ENCODE data around the gene DGKD. TPM values are rescaled to one million over a fixed set of nuclear protein-coding genes. Genes with fewer than 3 reads are reported as not detected.

The DGKD gene
- total RNA-seq, 6 experiments from 2014 or later: 8.1 to 12.2 (median 10.3) TPM

DNA sequence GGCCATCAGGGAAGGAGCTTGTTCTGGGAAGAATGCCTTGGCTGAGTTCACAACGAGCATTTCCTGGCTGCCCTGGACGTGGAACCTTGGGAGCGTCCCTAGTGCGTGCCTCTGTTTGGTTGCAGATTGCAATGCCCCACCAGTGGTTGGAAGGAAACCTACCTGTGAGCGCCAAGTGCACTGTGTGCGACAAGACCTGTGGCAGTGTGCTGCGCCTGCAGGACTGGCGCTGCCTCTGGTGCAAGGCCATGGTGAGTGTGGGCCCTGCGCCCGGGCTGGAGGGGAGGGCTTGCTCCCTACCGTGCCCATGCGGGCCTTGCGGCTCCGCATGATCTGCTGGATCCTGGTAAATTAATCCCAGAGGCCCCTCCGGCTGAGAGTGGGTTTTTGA is 81.9 kb downstream of the DGKD start:
- DNase-seq: no peak
- Mint-ChIP-seq H3K9me3 (no peaks in the 10 kb centered on the region), H3K27ac (no peak overlapping the region), H3K36me3 (ENCODE audit: low read depth) (no peaks in the 10 kb centered on the region; the same call in 1 of the 2 replicates), H3K27me3 (ENCODE audit: insufficient read depth) (peaks cover 2% of the 10 kb centered on the region; the same call in 1 of the 2 replicates), H3K4me1 (ENCODE audit: low read depth) (peaks cover 15% of the 10 kb centered on the region), H3K4me3 (no peak overlapping the region)
- TF ChIP-seq, protein P1, sequence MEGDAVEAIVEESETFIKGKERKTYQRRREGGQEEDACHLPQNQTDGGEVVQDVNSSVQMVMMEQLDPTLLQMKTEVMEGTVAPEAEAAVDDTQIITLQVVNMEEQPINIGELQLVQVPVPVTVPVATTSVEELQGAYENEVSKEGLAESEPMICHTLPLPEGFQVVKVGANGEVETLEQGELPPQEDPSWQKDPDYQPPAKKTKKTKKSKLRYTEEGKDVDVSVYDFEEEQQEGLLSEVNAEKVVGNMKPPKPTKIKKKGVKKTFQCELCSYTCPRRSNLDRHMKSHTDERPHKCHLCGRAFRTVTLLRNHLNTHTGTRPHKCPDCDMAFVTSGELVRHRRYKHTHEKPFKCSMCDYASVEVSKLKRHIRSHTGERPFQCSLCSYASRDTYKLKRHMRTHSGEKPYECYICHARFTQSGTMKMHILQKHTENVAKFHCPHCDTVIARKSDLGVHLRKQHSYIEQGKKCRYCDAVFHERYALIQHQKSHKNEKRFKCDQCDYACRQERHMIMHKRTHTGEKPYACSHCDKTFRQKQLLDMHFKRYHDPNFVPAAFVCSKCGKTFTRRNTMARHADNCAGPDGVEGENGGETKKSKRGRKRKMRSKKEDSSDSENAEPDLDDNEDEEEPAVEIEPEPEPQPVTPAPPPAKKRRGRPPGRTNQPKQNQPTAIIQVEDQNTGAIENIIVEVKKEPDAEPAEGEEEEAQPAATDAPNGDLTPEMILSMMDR (IDR thresholded peaks at IDR 0.05): no peak

DNA sequence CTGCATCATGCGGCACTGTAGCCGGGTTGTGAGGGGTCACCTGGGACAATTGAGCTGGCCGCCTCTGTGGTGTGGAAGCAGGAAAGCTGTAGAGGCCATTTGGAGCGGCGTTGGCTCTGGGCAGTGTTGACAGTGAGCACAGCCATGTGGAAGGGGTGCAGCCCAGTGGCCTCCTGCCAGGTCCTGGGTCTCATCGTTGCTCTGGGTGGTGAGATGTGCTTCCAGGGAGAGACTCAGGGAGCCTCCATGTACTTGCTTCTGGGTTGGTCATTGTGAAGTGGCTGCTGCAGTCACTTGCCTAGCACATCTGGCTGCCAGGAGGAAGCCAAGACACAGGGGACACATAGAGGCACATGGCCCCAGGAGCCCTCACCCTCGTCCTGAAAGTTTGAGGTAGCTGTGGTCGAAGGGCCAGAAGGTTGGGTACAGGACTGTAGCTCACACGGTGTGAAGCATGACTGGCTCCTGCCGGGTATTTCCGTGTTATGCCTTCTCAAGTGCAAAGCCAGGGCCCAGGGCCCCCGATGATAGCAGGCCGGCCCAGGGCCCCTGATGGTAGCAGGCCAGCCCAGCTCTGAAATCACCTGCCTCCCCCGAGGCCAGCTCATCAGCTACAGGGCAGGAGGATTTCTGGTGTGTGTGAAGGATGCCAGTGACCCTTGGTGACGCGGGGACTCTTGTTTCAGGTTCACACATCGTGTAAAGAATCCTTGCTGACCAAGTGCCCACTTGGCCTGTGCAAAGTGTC is 82.6 kb downstream of the DGKD start:
- Mint-ChIP-seq H3K4me3 (no peak overlapping the region), H3K27me3 (ENCODE audit: insufficient read depth) (peaks cover 2% of the 10 kb centered on the region; the same call in 1 of the 2 replicates), H3K4me1 (ENCODE audit: low read depth) (0 out of 2 replicates have a peak, but pooled peaks cover 9% of the 10 kb centered on the region), H3K9me3 (no peaks in the 10 kb centered on the region), H3K36me3 (ENCODE audit: low read depth) (no peaks in the 10 kb centered on the region; the same call in 1 of the 2 replicates), H3K27ac (no peak overlapping the region)
- DNase-seq: no peak
- TF ChIP-seq, protein P1 (IDR thresholded peaks at IDR 0.05): no peak

DNA sequence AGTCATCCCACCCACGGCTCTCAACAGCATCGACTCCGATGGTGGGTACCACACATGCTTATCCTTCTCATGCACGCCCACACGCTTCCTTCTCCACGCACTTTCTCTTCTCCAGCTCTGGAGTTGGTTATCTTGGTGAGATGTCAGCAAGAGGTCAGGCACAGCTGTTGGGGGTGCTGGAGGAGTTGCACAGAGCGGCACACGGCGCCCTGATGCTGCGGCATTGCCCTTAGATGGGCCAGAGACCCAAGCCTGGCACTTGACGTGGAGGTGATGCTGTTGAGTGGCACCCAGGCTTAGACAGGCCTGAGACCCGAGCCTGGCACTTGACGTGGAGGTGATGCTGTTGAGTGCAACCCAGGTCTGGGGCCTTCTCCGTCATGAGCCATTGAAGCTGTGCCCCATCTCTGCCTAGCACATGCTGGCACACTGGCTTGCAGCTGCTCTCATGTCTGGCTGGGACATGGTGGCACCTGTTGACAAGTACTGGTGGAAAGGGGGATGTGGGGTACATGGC is 83.2 kb downstream of the DGKD start:
- Mint-ChIP-seq H3K36me3 (ENCODE audit: low read depth) (no peaks in the 10 kb centered on the region; the same call in 1 of the 2 replicates), H3K9me3 (no peaks in the 10 kb centered on the region), H3K4me3 (no peak overlapping the region), H3K27me3 (ENCODE audit: insufficient read depth) (peaks cover 2% of the 10 kb centered on the region; the same call in 1 of the 2 replicates), H3K27ac (no peak overlapping the region), H3K4me1 (ENCODE audit: low read depth) (0 out of 2 replicates have a peak, but pooled peaks cover 9% of the 10 kb centered on the region)
- TF ChIP-seq, protein P1 (IDR thresholded peaks at IDR 0.05): no peak
- DNase-seq: no peak

DNA sequence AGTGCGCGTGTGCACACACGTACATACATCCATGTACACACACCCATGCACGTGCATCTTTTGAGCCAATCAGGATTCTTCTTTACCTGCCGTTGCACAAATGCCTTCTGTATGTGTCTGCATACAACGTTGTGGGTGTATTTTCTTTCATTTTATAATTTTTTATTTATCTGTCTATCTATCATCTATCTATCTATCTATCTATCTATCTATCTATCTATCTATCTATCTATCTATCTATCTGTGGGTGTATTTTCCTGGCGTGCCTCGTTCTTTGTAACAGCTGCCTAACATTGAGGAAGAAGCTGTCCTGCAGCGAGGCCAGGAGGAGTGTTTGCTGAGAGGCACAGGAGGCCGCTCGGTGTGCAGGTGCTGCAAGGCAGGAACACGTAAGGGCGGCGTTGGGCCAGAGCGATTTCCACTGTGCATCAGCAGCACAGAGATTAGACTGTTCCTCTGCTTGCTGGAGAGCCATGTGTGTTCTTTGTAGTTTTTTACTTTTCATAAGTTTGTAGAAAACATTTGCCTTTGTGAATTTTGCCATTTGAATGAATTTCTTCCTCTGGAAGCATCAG is 84.4 kb downstream of the DGKD start:
- no peaks in the 10 kb centered on the region for H3K9me3 Mint-ChIP-seq
- TF ChIP-seq, protein P1 (IDR thresholded peaks at IDR 0.05): no peak
- H3K27ac Mint-ChIP-seq: no peak overlapping the region
- peaks cover 5% of the 10 kb centered on the region for H3K4me1 Mint-ChIP-seq (ENCODE audit: low read depth)
- no peak overlapping the region for H3K4me3 Mint-ChIP-seq
- H3K36me3 Mint-ChIP-seq (ENCODE audit: low read depth): no peaks in the 10 kb centered on the region; the same call in 1 of the 2 replicates
- no peak for DNase-seq
- peaks cover 5% of the 10 kb centered on the region; the same call in 1 of the 2 replicates for H3K27me3 Mint-ChIP-seq (ENCODE audit: insufficient read depth)

DNA sequence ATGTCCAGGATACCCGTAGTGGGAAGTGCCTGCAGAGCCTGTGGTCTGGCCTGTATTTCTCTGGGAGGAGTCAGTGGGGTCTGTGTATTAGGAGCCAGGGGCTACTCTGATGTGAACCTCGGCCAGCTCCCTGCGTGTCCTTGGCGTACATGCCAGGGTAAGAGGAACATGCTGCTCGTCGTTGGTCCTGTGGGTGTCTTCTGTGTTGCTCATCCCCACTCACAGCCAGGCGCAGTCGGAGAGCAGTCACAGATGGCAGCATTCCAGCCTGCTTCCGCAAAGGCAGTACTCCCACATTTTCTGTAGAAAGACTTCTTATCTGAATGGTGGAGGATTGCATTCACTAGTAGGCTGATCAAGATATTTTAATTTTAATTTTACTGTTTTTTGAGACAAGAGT is 84.9 kb downstream of the DGKD start:
- DNase-seq: peak; percentile 13
- Mint-ChIP-seq H3K4me1 (ENCODE audit: low read depth) (peaks cover 6% of the 10 kb centered on the region), H3K4me3 (no peak overlapping the region), H3K27ac (no peak overlapping the region), H3K36me3 (ENCODE audit: low read depth) (no peaks in the 10 kb centered on the region; the same call in 1 of the 2 replicates), H3K27me3 (ENCODE audit: insufficient read depth) (peaks cover 5% of the 10 kb centered on the region; the same call in 1 of the 2 replicates), H3K9me3 (no peaks in the 10 kb centered on the region)
- TF ChIP-seq, protein P1 (IDR thresholded peaks at IDR 0.05): no peak
